ENCODE results near the gene KCNMB2. TPM values are rescaled to one million over a fixed set of nuclear protein-coding genes. Genes with fewer than 3 reads are reported as not detected.

The KCNMB2 gene
- polyA plus RNA-seq, 2 of the 4 experiments (the other 2 are of a cell fraction), result not detected

DNA sequence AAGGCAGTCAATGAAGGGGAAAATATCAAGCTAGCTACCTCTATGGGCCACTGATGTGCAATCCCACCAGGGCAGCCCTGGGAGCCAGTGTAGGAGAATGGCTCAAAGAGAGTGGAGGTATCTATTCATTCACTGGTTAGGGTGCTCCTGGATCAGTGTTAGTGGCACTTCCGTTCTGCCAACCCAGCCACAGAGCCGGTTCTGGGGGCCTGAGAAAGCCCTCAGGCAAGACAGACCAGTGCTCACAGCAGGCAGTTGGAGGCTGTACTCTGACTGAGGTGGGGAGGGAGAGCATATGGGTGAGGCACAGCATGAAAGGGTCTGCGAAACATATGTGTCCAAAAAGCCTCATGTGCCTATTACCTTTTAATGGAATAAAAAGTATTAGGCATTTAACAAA lies 109.3 kb downstream of the KCNMB2 start:
- no peak for TF ChIP-seq NPAS2 (CRISPR knock-in tag; IDR thresholded peaks at IDR 0.05; ENCODE audit: borderline replicate concordance)
- TF ChIP-seq POLR2AphosphoS2 (conservative IDR thresholded peaks at IDR 0.05; ENCODE audit: low read length), result no peak
- no peak for TF ChIP-seq REST (IDR thresholded peaks at IDR 0.05)
- TF ChIP-seq HOXB13 (CRISPR knock-in tag; IDR thresholded peaks at IDR 0.05; ENCODE audit: low read depth), result no peak
- no peak for TF ChIP-seq EP300 (IDR thresholded peaks at IDR 0.05)
- TF ChIP-seq BHLHE40 (IDR thresholded peaks at IDR 0.05; ENCODE audit: low read depth, low read length), result no peak
- TF ChIP-seq GATA3 (IDR thresholded peaks at IDR 0.05; ENCODE audit: borderline replicate concordance), result no peak
- no peak for TF ChIP-seq HOXA7 (CRISPR knock-in tag; IDR thresholded peaks at IDR 0.05)
- TF ChIP-seq, protein P1, sequence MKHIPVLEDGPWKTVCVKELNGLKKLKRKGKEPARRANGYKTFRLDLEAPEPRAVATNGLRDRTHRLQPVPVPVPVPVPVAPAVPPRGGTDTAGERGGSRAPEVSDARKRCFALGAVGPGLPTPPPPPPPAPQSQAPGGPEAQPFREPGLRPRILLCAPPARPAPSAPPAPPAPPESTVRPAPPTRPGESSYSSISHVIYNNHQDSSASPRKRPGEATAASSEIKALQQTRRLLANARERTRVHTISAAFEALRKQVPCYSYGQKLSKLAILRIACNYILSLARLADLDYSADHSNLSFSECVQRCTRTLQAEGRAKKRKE (CRISPR knock-in tag; IDR thresholded peaks at IDR 0.05; ENCODE audit: low read depth), result no peak
- TF ChIP-seq, protein P2, sequence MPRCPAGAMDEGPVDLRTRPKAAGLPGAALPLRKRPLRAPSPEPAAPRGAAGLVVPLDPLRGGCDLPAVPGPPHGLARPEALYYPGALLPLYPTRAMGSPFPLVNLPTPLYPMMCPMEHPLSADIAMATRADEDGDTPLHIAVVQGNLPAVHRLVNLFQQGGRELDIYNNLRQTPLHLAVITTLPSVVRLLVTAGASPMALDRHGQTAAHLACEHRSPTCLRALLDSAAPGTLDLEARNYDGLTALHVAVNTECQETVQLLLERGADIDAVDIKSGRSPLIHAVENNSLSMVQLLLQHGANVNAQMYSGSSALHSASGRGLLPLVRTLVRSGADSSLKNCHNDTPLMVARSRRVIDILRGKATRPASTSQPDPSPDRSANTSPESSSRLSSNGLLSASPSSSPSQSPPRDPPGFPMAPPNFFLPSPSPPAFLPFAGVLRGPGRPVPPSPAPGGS (IDR thresholded peaks at IDR 0.05), result no peak
- no peak for TF ChIP-seq JUN (IDR thresholded peaks at IDR 0.05)
- no peak for TF ChIP-seq KDM1A (IDR thresholded peaks at IDR 0.05; ENCODE audit: low read depth)
- TF ChIP-seq CHD4 (IDR thresholded peaks at IDR 0.05; ENCODE audit: borderline replicate concordance), result no peak
- no peak for TF ChIP-seq FOSL2 (IDR thresholded peaks at IDR 0.05)
- no peak for TF ChIP-seq FOSL2 (CRISPR knock-in tag; IDR thresholded peaks at IDR 0.05)
- TF ChIP-seq HOXB5 (CRISPR knock-in tag; IDR thresholded peaks at IDR 0.05), result no peak
- TF ChIP-seq CTCF (IDR thresholded peaks at IDR 0.05), result no peak
- TF ChIP-seq RFX5 (IDR thresholded peaks at IDR 0.05), result no peak
- no peak for DNase-seq (ENCODE audit: low read depth in 1 of 2, low spot score in 1 of 2)
- POLR2A ChIA-PET, result no interaction called here
- FAIRE-seq, result no peak
- Histone ChIP-seq H3K9me3 (no peaks in the 10 kb centered on the region), H3K4me2 (no peak overlapping the region), H3K4me1 (no peaks in the 10 kb centered on the region), H3K4me3 (no peak overlapping the region), H3K27ac (no peak overlapping the region)
- 20% methylated on average over 1 of the region's 3 CpGs for WGBS (ENCODE audit: missing lambda C conversion rate)
- ATAC-seq, result no peak
- CTCF ChIA-PET, result no interaction called here

- no peak for DNase-seq (ENCODE audit: low read depth in 1 of 2, low spot score in 1 of 2)
- CTCF ChIA-PET, result no interaction called here
- POLR2A ChIA-PET, result no interaction called here
- TF ChIP-seq BHLHE40 (IDR thresholded peaks at IDR 0.05; ENCODE audit: low read depth, low read length) (no peak), HOXB5 (CRISPR knock-in tag; IDR thresholded peaks at IDR 0.05) (no peak), RAD21 (conservative IDR thresholded peaks at IDR 0.05 in 1 of 2, IDR thresholded peaks at IDR 0.05 in 1 of 2) (no peak), KDM1A (IDR thresholded peaks at IDR 0.05; ENCODE audit: low read depth) (no peak), CBX2 (IDR thresholded peaks at IDR 0.05; ENCODE audit: borderline replicate concordance, low read depth) (no peak), REST (IDR thresholded peaks at IDR 0.05) (no peak), POLR2A (IDR thresholded peaks at IDR 0.05; ENCODE audit: low read length) (no peak)
- TF ChIP-seq, protein P3, sequence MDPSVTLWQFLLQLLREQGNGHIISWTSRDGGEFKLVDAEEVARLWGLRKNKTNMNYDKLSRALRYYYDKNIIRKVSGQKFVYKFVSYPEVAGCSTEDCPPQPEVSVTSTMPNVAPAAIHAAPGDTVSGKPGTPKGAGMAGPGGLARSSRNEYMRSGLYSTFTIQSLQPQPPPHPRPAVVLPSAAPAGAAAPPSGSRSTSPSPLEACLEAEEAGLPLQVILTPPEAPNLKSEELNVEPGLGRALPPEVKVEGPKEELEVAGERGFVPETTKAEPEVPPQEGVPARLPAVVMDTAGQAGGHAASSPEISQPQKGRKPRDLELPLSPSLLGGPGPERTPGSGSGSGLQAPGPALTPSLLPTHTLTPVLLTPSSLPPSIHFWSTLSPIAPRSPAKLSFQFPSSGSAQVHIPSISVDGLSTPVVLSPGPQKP (IDR thresholded peaks at IDR 0.05; ENCODE audit: low read depth, low read length), result no peak
- TF ChIP-seq, protein P4, sequence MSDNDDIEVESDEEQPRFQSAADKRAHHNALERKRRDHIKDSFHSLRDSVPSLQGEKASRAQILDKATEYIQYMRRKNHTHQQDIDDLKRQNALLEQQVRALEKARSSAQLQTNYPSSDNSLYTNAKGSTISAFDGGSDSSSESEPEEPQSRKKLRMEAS (IDR thresholded peaks at IDR 0.05), result no peak
These were observed 110.1 kb downstream of the KCNMB2 start for GRCh38 chr3:178646186-178646862.

More at GRCh38 chr3:178646186-178646862, 110.1 kb downstream of the KCNMB2 start:
- no peak for ATAC-seq
- no peak overlapping the region for H3K27ac ChIP-seq
- no peak overlapping the region for H3K4me3 ChIP-seq
- WGBS (ENCODE audit: missing lambda C conversion rate), result 10% methylated on average over 4 of the region's 4 CpGs
- H3K9me3 ChIP-seq, result no peaks in the 10 kb centered on the region
- no peak for FAIRE-seq
- no peaks in the 10 kb centered on the region for H3K4me1 ChIP-seq
- H3K4me2 ChIP-seq, result no peak overlapping the region

Data from A549 (cell line).